AG04450 (cell line): ENCODE data around the gene SIRT4. TPM values are rescaled to one million over a fixed set of nuclear protein-coding genes. Genes with fewer than 3 reads are reported as not detected.

Experiments
- CTCF ChIA-PET: fragments of 300-600, 350-600 bp; formaldehyde crosslinking; extraction: SDS; loops from one replicate; lab custom pipeline; 2022; ENCODE audit warnings: antibody characterized with exemption, inconsistent platforms; lab: Charles Lee
- POLR2A ChIA-PET: fragments of 350-600 bp; formaldehyde crosslinking; extraction: SDS; loops from one replicate; lab custom pipeline; 2021; ENCODE audit warnings: antibody characterized with exemption, inconsistent platforms; lab: Yijun Ruan, JAX
- DNase-seq: peaks from one replicate; pipeline ENCODE4 v3.0.0-alpha.2; 2011; ENCODE audit warnings: low read depth, low spot score
- H3K27ac ChIP-seq: one replicate; pipeline ENCODE4 v1.5.1; 2012; ENCODE audit warnings: low read depth, low read length, control low read depth
- H3K27me3 ChIP-seq: one replicate; pipeline ENCODE4 v1.6.0; 2012; ENCODE audit warnings: low read length; ENCODE audit not compliant: control insufficient read depth, insufficient read depth
- H3K4me3 ChIP-seq: 2 replicates; pipeline ENCODE4 v1.5.1; 2011; ENCODE audit warnings: mild to moderate bottlenecking, low read depth, low read length, control low read depth
- H3K9me3 ChIP-seq: 2 replicates; pipeline ENCODE4 v1.5.1; 2012; ENCODE audit warnings: low read length; ENCODE audit not compliant: control insufficient read depth, insufficient read depth
- polyA plus RNA-seq: library from polyadenylated mRNA; depleted of rRNA; stranded (reverse); fragments of >200 nt; gene quantifications from 2 replicates; pipeline ENCODE4 v1.2.3, GENCODE V29; 2011
- TF ChIP-seq, protein P1 (sequence below): IDR thresholded peaks from 2 replicates; pipeline ENCODE4 v1.5.1; 2011; ENCODE audit warnings: low read depth, low read length, control low read depth, inconsistent platforms

Gene SIRT4
- polyA plus RNA-seq, 1 experiment: 1.9 TPM

DNA sequence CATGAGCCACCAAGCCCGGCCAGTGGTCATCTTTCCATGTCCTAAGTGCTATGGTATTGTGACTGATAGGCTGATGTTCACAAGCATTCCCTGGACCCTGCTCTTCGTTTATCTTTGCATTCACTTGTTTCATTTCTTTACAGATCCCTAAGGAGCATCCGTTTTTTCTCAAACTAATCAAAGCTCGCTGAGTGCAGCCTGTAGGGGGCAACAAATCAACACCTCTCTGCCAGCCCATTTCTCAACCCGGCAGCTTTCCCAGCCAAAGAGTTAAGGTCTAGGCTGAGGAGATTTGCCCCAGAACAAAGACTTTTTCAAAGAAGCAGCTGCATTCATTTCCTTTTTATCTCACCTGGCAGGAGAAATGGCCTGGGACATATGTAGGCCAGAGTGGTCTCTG lies 12.1 kb downstream of the SIRT4 start:
- TF ChIP-seq, protein P1, sequence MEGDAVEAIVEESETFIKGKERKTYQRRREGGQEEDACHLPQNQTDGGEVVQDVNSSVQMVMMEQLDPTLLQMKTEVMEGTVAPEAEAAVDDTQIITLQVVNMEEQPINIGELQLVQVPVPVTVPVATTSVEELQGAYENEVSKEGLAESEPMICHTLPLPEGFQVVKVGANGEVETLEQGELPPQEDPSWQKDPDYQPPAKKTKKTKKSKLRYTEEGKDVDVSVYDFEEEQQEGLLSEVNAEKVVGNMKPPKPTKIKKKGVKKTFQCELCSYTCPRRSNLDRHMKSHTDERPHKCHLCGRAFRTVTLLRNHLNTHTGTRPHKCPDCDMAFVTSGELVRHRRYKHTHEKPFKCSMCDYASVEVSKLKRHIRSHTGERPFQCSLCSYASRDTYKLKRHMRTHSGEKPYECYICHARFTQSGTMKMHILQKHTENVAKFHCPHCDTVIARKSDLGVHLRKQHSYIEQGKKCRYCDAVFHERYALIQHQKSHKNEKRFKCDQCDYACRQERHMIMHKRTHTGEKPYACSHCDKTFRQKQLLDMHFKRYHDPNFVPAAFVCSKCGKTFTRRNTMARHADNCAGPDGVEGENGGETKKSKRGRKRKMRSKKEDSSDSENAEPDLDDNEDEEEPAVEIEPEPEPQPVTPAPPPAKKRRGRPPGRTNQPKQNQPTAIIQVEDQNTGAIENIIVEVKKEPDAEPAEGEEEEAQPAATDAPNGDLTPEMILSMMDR: peak; percentile 26; the same call in 1 of the 2 replicates
- no peaks in the 10 kb centered on the region for H3K27me3 ChIP-seq
- H3K9me3 ChIP-seq: no peaks in the 10 kb centered on the region
- ChIA-PET POLR2A (interaction anchor here (1.0 to 1.4 kb wide), 2 partner anchors 12 to 23 kb away, joined by 3 read pairs; partner anchors contain the start of genes RNU4-2 and SIRT4), CTCF (interaction anchor here (0.5 to 4.0 kb wide), 2 partner anchors 11 to 143 kb away, joined by 11 to 32 read pairs; partner anchors contain the start of gene SIRT4)
- no peak overlapping the region for H3K4me3 ChIP-seq
- H3K27ac ChIP-seq: no peak overlapping the region
- DNase-seq: no peak

DNA sequence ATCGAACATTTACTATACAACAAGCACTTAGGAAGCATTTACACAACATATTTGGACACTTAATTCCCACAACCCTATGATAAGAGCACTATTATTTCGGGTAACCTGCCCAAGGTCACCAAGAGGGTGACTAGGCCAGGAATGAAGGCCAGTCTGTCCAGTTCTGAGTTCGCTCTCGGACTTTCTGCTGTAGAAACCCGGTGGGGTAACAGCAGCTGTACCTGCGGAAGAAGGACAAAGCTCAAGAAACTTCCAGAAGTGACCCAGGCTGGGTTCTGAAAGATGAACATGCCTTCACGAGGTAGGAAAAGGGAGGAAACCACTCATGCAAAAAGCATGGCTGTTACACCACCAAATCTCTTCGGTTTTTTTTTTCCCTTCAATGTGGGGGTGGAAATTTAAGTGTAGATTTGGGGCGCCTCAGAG lies 14.7 kb downstream of the SIRT4 start:
- H3K27me3 ChIP-seq: peaks cover 11% of the 10 kb centered on the region
- DNase-seq: no peak

DNA sequence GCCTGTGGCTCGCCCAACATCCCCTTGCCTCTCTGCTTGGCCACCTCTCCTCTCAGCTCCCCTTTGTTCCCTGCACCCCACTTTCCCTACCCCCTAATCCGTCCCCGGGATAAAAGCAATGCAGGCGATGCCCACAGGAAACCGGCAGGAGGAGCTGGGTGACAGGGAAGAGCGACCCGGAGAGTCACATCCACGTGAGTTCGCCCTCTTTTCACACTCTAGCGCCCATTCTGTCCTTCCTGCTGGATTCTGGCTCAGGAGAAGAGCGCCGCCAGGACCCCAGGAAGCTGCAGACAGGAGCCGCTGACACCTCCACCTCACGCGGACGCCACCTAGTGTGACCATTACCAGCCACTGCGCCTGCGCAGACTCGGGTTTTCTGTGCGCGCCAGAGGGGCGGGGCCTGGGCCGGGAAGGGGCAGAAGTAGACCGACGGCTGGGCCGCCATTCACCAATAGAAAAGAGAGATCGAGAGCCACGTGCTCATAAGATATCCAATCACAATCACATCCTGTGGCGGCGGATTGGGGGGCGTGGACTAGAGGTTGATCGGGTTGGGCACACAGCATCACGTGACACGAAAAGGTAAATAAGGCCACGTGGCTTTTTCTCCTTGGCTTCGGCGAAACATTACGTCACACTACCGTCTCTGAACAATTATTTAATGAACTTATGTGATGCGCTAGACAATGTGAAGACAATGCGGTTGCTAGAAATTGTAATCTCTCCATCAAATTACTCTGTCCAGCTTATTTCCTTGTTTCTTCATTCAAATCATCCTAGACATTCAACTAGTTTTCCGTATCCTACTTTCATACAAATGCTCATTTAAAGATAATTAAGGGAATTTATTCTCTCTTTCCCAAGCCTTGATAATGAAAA lies 15.3 kb downstream of the SIRT4 start:
- DNase-seq: peak; percentile 97
- Histone ChIP-seq H3K27me3 (peaks cover 13% of the 10 kb centered on the region), H3K27ac (peak overlapping the region; percentile 65), H3K4me3 (peak overlapping the region; percentile 81), H3K9me3 (no peaks in the 10 kb centered on the region)
- TF ChIP-seq, protein P1: peak; percentile 77
- CTCF ChIA-PET: interaction anchor here (0.5 to 2.1 kb wide), 13 partner anchors 9 to 398 kb away, joined by 3 to 20 read pairs (median 5); partner anchors contain the start of genes COX6A1, RNU4-1 and SIRT4
- POLR2A ChIA-PET: interaction anchor here (0.8 to 1.7 kb wide), 4 partner anchors 15 to 26 kb away, joined by 5 to 10 read pairs (median 8); partner anchors contain the start of genes RNU4-1, RNU4-2 and SIRT4

More for the DNA sequence above, 14.7 kb downstream of the SIRT4 start:
- CTCF ChIA-PET: interaction anchor here (0.5 to 2.1 kb wide), 8 partner anchors 9 to 223 kb away, joined by 5 to 20 read pairs (median 8); partner anchors contain the start of genes RNU4-1 and SIRT4
- Histone ChIP-seq H3K27ac (peak overlapping the region; percentile 65), H3K9me3 (no peaks in the 10 kb centered on the region), H3K4me3 (peak overlapping the region; percentile 81)
- POLR2A ChIA-PET: interaction anchor here (0.7 to 1.7 kb wide), 6 partner anchors 15 to 116 kb away, joined by 3 to 10 read pairs (median 6); partner anchors contain the start of genes RNU4-1, RNU4-2, RPLP0 and SIRT4
- TF ChIP-seq, protein P1: no peak

DNA sequence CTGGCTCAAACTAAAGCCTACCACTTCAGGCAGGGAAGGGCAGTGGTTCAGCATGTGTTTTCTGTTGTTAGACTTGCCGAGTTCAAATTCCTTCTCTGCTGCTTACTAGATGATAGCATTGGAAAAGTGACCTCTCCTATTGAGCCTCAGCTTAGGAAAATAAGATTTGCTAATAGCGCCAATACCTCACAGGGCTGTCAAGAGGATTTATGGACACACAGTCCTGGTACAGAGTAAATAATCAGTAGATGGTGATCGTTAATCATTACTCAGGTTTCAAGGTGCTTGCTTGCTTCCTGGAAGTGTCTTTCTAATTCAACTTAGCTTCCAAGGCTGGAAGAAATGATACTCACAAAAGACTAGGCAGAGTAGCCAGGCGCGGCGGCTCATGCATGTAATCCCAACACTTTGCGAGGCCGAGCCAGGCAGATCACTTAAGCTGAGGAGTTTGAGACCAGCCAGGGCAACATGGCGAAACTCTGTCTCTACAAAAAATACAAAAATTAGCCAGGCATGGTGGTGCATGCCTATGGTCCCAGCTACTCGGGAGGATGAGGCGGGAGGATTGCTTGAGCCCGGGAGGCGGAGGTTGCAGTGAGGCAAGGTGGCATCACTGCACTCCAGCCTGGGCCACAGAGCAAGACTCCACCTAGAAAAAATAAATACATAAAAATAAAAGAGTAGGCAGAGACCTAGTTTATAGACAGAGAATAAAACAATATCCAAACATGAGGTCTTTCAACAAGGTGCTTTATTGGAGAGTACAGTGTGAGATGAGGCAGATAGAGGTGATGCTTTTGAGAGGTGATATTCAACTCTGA lies 19.5 kb downstream of the SIRT4 start:
- Histone ChIP-seq H3K4me3 (no peak overlapping the region), H3K27ac (no peak overlapping the region), H3K9me3 (no peaks in the 10 kb centered on the region), H3K27me3 (peaks cover 17% of the 10 kb centered on the region)
- no peak for DNase-seq
- ChIA-PET CTCF (interaction anchor here (6.0 kb wide), 1 partner anchor 20 kb away, joined by 17 read pairs; the partner anchor contains the start of gene SIRT4), POLR2A (interaction anchor here (0.5 kb wide), 1 partner anchor 30 kb away, joined by 3 read pairs; the partner anchor contains the start of gene RNU4-2)
- TF ChIP-seq, protein P1: no peak
